ENCODE measurements around the gene PLEKHM3.
A peak's percentile ranks its signal among the peaks of the same experiment; 100 is the strongest.

Gene PLEKHM3

GRCh38 chr2:208025037-208025813, at the start of gene PLEKHM3 (continued):
- TF ChIP-seq, protein P1, sequence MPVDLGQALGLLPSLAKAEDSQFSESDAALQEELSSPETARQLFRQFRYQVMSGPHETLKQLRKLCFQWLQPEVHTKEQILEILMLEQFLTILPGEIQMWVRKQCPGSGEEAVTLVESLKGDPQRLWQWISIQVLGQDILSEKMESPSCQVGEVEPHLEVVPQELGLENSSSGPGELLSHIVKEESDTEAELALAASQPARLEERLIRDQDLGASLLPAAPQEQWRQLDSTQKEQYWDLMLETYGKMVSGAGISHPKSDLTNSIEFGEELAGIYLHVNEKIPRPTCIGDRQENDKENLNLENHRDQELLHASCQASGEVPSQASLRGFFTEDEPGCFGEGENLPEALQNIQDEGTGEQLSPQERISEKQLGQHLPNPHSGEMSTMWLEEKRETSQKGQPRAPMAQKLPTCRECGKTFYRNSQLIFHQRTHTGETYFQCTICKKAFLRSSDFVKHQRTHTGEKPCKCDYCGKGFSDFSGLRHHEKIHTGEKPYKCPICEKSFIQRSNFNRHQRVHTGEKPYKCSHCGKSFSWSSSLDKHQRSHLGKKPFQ (tag by site-specific recombination; IDR thresholded peaks at IDR 0.05), result peak; percentile 17; the same call in 1 of the 2 replicates
- TF ChIP-seq ZNF10 (tag by site-specific recombination; IDR thresholded peaks at IDR 0.05), result no peak; the same call in 1 of the 2 replicates
- peak; percentile 73; the same call in 1 of the 2 replicates for TF ChIP-seq BCL11A (tag by site-specific recombination; IDR thresholded peaks at IDR 0.05; ENCODE audit: low read depth)
- TF ChIP-seq ZNF335 (tag by site-specific recombination; conservative IDR thresholded peaks at IDR 0.05), result peak; percentile 60
- TF ChIP-seq ZSCAN16 (tag by site-specific recombination; IDR thresholded peaks at IDR 0.05), result no peak
- peak; percentile 33; the same call in 1 of the 2 replicates for TF ChIP-seq OVOL3 (tag by site-specific recombination; IDR thresholded peaks at IDR 0.05)
- TF ChIP-seq, protein P2, sequence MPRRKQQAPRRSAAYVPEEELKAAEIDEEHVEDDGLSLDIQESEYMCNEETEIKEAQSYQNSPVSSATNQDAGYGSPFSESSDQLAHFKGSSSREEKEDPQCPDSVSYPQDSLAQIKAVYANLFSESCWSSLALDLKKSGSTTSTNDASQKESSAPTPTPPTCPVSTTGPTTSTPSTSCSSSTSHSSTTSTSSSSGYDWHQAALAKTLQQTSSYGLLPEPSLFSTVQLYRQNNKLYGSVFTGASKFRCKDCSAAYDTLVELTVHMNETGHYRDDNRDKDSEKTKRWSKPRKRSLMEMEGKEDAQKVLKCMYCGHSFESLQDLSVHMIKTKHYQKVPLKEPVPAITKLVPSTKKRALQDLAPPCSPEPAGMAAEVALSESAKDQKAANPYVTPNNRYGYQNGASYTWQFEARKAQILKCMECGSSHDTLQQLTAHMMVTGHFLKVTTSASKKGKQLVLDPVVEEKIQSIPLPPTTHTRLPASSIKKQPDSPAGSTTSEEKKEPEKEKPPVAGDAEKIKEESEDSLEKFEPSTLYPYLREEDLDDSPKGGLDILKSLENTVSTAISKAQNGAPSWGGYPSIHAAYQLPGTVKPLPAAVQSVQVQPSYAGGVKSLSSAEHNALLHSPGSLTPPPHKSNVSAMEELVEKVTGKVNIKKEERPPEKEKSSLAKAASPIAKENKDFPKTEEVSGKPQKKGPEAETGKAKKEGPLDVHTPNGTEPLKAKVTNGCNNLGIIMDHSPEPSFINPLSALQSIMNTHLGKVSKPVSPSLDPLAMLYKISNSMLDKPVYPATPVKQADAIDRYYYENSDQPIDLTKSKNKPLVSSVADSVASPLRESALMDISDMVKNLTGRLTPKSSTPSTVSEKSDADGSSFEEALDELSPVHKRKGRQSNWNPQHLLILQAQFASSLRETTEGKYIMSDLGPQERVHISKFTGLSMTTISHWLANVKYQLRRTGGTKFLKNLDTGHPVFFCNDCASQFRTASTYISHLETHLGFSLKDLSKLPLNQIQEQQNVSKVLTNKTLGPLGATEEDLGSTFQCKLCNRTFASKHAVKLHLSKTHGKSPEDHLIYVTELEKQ (tag by site-specific recombination; IDR thresholded peaks at IDR 0.05; ENCODE audit: borderline replicate concordance), result no peak
- no peak for TF ChIP-seq ZNF544 (tag by site-specific recombination; IDR thresholded peaks at IDR 0.05)
- no peak for TF ChIP-seq ZNF624 (tag by site-specific recombination; IDR thresholded peaks at IDR 0.05)

DNA sequence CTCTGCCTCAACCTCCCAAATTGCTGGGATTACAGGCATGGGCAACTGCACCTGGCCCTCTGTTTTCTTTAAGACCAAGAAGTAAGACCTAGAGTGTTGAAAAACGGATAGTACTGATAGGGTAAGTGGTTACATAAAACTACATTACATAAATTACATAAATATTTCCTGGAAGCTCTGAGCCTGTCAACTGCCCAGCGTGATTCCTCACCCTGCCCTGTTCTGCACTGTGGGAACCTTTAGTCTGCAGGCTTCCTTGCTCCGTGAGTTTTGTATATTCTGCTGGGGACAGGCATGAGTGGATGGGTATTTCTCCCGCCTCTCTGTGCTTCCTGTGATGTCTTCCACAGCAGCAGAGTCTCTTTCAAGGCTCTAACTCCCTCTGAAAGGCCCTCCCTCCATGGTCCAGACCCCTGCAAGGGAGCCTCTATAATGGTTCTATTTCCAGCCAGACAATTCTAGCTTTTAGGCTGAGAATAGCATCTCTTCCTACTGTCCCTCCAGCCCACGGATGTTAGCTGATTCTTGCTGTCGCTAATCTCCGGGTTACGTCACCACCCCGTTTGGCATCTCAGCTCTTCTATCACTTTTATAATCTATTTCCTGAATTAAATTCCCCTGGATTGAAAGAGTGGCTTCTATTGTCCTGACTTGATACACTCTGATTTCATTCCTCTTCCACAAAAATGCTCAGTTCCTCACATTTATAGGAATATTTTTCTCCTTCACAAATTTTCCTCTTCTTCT, 49.5 kb upstream of the PLEKHM3 start:
- no peaks in the 10 kb centered on the region for H3K36me3 ChIP-seq (ENCODE audit: control insufficient read depth in 2 of 2, insufficient read depth in 1 of 2, low read length in 2 of 2)
- no peak overlapping the region for H3K4me3 ChIP-seq (ENCODE audit: low read depth, low read length)
- ChIA-PET POLR2A (no interaction called here), CTCF (interaction anchor here (0.6 to 6.4 kb wide), 5 partner anchors 27 to 329 kb away, joined by 3 to 48 read pairs (median 4); no protein-coding TSS in a partner anchor)
- no peak overlapping the region for H3K27ac ChIP-seq (ENCODE audit: extremely low read depth, low read depth, low read length)
- no peaks in the 10 kb centered on the region for H3K4me1 ChIP-seq (ENCODE audit: control insufficient read depth, insufficient read depth, low read length)
- no peaks in the 10 kb centered on the region for H3K9me3 ChIP-seq (ENCODE audit: control insufficient read depth, insufficient read depth, low read depth, low read length)
- TF ChIP-seq ZBTB17 (tag by site-specific recombination; IDR thresholded peaks at IDR 0.05), result 0 out of 2 replicates have a peak, but pooled peaks have one; percentile 25
- TF ChIP-seq MZF1 (tag by site-specific recombination; IDR thresholded peaks at IDR 0.05; ENCODE audit: borderline replicate concordance), result no peak
- TF ChIP-seq ZIC2 (tag by site-specific recombination; IDR thresholded peaks at IDR 0.05), result peak; percentile 55
- no peak for TF ChIP-seq ZNF132 (tag by site-specific recombination; IDR thresholded peaks at IDR 0.05; ENCODE audit: borderline replicate concordance)

GRCh38 chr2:208072250-208072892, 47.0 kb upstream of the PLEKHM3 start:
- H3K4me3 ChIP-seq (ENCODE audit: low read depth, low read length), result no peak overlapping the region
- no peaks in the 10 kb centered on the region for H3K36me3 ChIP-seq (ENCODE audit: control insufficient read depth in 2 of 2, insufficient read depth in 1 of 2, low read length in 2 of 2)
- ChIA-PET CTCF (interaction anchor here (0.6 to 6.4 kb wide), 26 partner anchors 9 to 1458 kb away, joined by 3 to 48 read pairs (median 3); no protein-coding TSS in a partner anchor), POLR2A (interaction anchor here (0.6 to 0.7 kb wide), 2 partner anchors 128 to 326 kb away, joined by 3 to 6 read pairs; no protein-coding TSS in a partner anchor)
- no peak overlapping the region for H3K27ac ChIP-seq (ENCODE audit: extremely low read depth, low read depth, low read length)
- H3K9me3 ChIP-seq (ENCODE audit: control insufficient read depth, insufficient read depth, low read depth, low read length), result no peaks in the 10 kb centered on the region
- H3K4me1 ChIP-seq (ENCODE audit: control insufficient read depth, insufficient read depth, low read length), result no peaks in the 10 kb centered on the region
- TF ChIP-seq ZNF654 (tag by site-specific recombination; IDR thresholded peaks at IDR 0.05; ENCODE audit: low read depth), result peak; percentile 87
- TF ChIP-seq, protein P3, sequence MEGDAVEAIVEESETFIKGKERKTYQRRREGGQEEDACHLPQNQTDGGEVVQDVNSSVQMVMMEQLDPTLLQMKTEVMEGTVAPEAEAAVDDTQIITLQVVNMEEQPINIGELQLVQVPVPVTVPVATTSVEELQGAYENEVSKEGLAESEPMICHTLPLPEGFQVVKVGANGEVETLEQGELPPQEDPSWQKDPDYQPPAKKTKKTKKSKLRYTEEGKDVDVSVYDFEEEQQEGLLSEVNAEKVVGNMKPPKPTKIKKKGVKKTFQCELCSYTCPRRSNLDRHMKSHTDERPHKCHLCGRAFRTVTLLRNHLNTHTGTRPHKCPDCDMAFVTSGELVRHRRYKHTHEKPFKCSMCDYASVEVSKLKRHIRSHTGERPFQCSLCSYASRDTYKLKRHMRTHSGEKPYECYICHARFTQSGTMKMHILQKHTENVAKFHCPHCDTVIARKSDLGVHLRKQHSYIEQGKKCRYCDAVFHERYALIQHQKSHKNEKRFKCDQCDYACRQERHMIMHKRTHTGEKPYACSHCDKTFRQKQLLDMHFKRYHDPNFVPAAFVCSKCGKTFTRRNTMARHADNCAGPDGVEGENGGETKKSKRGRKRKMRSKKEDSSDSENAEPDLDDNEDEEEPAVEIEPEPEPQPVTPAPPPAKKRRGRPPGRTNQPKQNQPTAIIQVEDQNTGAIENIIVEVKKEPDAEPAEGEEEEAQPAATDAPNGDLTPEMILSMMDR (tag by site-specific recombination; IDR thresholded peaks at IDR 0.05), result peak; percentile 76
- TF ChIP-seq ZBTB44 (tag by site-specific recombination; IDR thresholded peaks at IDR 0.05), result no peak
- TF ChIP-seq ZNF560 (tag by site-specific recombination; IDR thresholded peaks at IDR 0.05; ENCODE audit: borderline replicate concordance), result no peak
- no peak for TF ChIP-seq ZNF76 (tag by site-specific recombination; IDR thresholded peaks at IDR 0.05; ENCODE audit: borderline replicate concordance, low read depth)
- TF ChIP-seq ZBTB17 (tag by site-specific recombination; IDR thresholded peaks at IDR 0.05), result no peak
